Ramos (cell line): ENCODE results near the gene PKD1.
"Not testable (repeated sequence)": the region's sequence is repeated elsewhere in the genome, so short reads cannot be mapped to it uniquely, and the experiment has no call there.

Experiments used
- in situ Hi-C: fragments of 300-500 bp; cut with MboI; formaldehyde crosslinking; loops from one replicate; pipeline ENCODE4 v1.14.3; 2022; ENCODE audit warnings: low sequenced_read_pairs; ENCODE audit not compliant: unreplicated experiment

PKD1 gene

GRCh38 chr16:2111009-2111353 lies 24.7 kb downstream of the PKD1 start:
- in situ Hi-C loops = not testable (repeated sequence)

- in situ Hi-C loops = not testable (repeated sequence)
Observed at GRCh38 chr16:2110332-2111008, 25.2 kb downstream of the PKD1 start.

- in situ Hi-C loops = not testable (repeated sequence)
Observed at GRCh38 chr16:2109872-2110271, 25.8 kb downstream of the PKD1 start.

GRCh38 chr16:2109271-2109580 lies 26.5 kb downstream of the PKD1 start:
- in situ Hi-C loops = not testable (repeated sequence)

- in situ Hi-C loops = not testable (repeated sequence)
Observed at GRCh38 chr16:2108446-2109270, 27.0 kb downstream of the PKD1 start.

- in situ Hi-C loops = not testable (repeated sequence)
Observed at GRCh38 chr16:2107791-2108125, 27.9 kb downstream of the PKD1 start.

GRCh38 chr16:2107121-2107790 lies 28.4 kb downstream of the PKD1 start:
- in situ Hi-C loops = not testable (repeated sequence)

DNA sequence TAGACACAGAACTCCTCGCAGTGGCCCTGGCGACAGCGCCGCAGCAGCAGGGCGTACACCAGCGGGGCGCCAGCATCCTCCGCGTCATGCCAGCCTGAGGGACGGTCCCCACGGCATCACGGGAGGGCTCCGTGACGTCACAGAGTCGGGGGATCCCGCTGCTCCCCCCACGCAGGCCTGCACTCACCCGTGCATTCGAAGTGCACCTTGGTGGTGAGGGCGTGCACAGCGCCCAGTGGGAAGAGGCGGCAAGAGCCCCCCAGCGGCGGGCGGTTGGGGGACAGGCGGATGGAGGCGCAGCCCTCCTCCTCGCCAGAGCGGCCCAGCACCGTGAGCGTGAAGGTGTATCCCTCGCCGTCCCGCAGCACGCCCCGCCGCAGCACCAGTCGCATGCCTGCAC lies 29.5 kb downstream of the PKD1 start:
- in situ Hi-C loops = not testable (repeated sequence)

- in situ Hi-C loops = not testable (repeated sequence)
Observed at GRCh38 chr16:2105769-2106168, 29.9 kb downstream of the PKD1 start.

DNA sequence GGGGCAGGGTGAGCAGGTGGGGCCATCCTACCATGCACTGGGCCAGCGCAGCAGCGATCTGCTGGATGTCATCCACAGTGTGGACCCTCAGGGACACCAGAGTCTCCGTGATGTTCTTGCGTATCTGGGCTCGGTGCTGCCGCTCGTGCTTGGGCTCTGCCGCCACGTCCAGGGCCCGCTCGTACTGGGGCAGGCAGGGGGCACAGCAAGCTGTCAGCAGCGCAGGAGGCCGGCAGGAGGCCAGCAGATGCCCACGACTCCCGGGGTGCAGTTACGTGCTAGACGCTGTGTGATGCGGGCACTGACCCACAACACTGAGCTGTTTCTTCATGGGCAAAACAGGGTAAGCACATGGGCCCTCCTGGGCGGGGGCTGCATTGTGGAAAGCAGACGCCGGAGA lies 30.4 kb downstream of the PKD1 start:
- in situ Hi-C loops = not testable (repeated sequence)

DNA sequence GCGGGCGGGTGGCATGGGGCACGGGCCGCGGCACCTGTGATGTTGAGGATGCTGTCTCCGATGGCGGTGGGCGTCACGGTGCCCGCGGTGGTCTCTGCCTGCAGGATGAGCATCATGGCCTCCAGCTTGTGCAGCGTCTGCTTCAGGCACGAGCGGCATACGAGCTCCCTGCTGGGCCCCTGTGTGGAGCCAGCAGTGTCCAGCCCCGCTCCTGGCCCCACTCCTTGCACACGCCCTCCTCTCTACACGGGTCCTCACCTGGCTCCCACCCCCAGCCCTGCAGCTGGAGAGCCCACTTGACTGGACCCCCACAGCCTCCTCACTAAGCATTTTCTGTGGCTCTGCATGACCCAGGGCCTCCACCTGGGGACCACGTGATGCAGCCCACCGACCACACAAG lies 31.2 kb downstream of the PKD1 start:
- in situ Hi-C loops = not testable (repeated sequence)

GRCh38 chr16:2102471-2102870 lies 33.2 kb downstream of the PKD1 start:
- in situ Hi-C loops = no loop called here

DNA sequence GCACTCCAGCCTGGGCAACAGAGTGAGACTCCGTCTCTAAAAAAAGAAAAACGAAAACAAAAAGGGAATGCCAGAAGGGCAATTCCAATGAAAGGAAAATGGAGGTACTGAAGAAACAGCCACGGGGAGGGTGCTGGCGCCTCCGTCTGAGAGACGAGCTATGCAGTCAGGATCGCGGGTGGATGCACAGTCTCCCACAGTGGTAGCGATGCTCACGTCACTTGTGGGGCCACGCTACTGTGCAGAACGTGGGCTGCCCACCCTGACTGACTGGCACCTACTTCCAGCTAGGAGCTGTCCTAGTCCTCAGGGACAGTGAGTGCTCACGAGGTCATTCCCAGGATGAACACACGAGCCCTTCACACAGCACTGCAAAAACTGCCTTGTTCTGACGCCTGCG lies 34.1 kb downstream of the PKD1 start:
- in situ Hi-C loops = not testable (repeated sequence)

DNA sequence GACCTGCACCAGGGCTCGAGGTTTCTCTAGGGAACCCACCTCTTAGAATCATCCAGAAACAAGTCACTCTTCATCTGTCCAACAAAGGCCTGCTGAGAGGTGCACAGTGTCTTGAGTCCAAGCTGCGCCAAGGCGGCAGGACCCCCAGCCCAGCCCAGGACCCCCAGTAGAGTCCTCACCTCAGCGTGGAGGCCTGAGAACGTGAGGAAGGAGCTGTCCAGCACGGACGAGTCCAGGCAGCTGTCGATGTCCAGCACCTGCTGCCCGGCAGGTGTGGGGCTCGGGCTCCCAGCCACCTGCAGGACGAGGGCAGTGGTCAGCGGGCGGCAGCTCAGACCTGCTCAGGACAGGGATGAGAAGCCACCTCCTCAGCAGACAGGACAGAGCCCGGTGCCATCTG lies 38.0 kb downstream of the PKD1 start:
- in situ Hi-C loops = not testable (repeated sequence)

GRCh38 chr16:2096853-2097595 lies 38.7 kb downstream of the PKD1 start:
- in situ Hi-C loops = no loop called here

GRCh38 chr16:2095918-2096582 lies 39.6 kb downstream of the PKD1 start:
- in situ Hi-C loops = no loop called here

- in situ Hi-C loops = no loop called here
Observed at GRCh38 chr16:2095315-2095853, 40.3 kb downstream of the PKD1 start.

DNA sequence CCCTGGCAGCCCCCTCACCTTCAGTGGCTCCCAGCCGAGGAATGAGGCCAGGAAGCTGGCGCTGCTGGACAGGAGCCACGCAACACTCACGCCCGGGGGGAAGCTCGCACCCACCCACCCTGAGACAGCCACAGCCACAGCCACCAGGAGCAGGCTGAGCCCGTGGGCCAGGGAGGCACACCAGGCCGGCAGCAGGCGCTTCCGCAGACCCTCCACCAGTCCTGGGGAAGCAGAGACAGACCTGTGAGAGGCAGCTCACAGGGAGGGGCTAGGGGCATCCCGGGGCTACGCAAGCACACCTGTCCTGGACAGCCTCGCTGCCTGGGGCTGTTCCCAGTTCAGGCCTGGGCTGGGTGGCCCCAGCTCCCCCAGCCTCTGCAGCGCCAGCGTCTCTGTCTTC lies 41.9 kb downstream of the PKD1 start:
- in situ Hi-C loops = no loop called here

DNA sequence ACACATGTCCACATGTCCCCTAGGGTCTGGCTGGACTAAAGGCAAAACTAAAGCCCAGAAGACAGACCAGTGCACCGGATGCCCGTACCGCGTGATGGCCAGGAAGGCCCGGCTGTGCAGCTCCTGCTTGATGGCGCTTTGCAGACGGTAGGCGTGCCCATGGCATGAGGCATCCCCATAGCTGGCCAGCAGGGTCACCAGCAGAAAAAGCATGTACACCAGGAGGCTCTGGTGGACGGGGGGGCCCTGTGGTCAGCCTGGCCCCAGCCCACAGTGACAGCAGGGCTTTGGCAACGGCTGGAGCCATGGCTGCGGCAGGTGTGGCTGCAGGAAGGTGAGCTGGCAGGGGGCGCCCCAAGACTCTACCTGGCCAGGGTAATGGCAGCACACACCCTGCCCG lies 42.8 kb downstream of the PKD1 start:
- in situ Hi-C loops = no loop called here

GRCh38 chr16:2092256-2092620 lies 43.5 kb downstream of the PKD1 start:
- in situ Hi-C loops = no loop called here
